Transverse colon (tissue), 3 donors: Measurements from ENCODE around the gene IGF2BP3.

Source experiments
- EP300 ChIP-seq: sonication (generic); formaldehyde crosslinking; IDR thresholded peaks from one replicate; pipeline ENCODE4 v1.6.1; 2017; ENCODE audit warnings: antibody characterized with exemption, low read depth
- POLR2A ChIP-seq: fragments of 450-650 bp; IDR thresholded peaks from one replicate; pipeline ENCODE4 v1.6.1; 2016; ENCODE audit warnings: antibody characterized with exemption, mild to moderate bottlenecking, moderate library complexity
- TF ChIP-seq, protein P1 (sequence below), 5 experiments: fragments of 200-600 bp in 3 of 5; fragments of 450-650 bp in 2 of 5; sonication (generic) in 3 of 5; IDR thresholded peaks; 1 replicate in 2 of 5; 2 replicates in 3 of 5; pipeline ENCODE4 v1.5.1; 2016 to 2017; ENCODE audit warnings: antibody characterized with exemption in 5 of 5, inconsistent platforms in 3 of 5, mild to moderate bottlenecking in 2 of 5, moderate library complexity in 1 of 5

DNA sequence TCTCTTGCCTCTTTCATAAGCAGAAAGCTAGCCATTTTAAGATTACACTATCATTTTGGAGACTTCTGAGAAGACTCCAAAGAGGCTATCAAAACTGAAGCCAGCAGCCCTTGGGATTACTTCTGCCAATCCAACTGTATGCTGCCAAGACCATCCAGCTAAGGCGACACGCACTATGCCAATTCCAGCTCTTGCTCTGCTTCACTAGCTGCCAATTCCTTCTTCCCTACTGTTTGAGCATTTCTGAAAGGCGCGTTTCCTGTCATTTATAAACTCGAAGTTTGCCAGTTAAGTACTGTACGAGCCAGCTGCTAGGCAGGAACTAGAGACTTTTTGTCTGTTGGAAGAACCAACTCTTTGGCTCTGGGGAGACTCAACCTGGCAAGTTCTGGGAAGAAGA, 134.7 kb downstream of the IGF2BP3 start:
- TF ChIP-seq, protein P1, sequence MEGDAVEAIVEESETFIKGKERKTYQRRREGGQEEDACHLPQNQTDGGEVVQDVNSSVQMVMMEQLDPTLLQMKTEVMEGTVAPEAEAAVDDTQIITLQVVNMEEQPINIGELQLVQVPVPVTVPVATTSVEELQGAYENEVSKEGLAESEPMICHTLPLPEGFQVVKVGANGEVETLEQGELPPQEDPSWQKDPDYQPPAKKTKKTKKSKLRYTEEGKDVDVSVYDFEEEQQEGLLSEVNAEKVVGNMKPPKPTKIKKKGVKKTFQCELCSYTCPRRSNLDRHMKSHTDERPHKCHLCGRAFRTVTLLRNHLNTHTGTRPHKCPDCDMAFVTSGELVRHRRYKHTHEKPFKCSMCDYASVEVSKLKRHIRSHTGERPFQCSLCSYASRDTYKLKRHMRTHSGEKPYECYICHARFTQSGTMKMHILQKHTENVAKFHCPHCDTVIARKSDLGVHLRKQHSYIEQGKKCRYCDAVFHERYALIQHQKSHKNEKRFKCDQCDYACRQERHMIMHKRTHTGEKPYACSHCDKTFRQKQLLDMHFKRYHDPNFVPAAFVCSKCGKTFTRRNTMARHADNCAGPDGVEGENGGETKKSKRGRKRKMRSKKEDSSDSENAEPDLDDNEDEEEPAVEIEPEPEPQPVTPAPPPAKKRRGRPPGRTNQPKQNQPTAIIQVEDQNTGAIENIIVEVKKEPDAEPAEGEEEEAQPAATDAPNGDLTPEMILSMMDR (IDR thresholded peaks at IDR 0.05), result no peak
- TF ChIP-seq POLR2A (no peak), EP300 (no peak)
